ENCODE measurements around the gene GPANK1.

GPANK1 gene

GRCh38 chr6:31614684-31615578, 49.9 kb downstream of the GPANK1 start, which contains the start of gene AIF1:
Gene AIF1, plus strand, starts transcription at chr6:31615234. Its CDS starts 96 bp downstream, at chr6:31615330.
- no peak for DNase-seq

GRCh38 chr6:31614075-31614619, 50.6 kb downstream of the GPANK1 start:
- no peak for DNase-seq
